Measurements from ENCODE around the gene TPTE. TPM values are rescaled to one million over a fixed set of nuclear protein-coding genes. Genes with fewer than 3 reads are reported as not detected.
A peak's percentile ranks its signal among the peaks of the same experiment; 100 is the strongest.
"Not testable (repeated sequence)": the region's sequence is repeated elsewhere in the genome, so short reads cannot be mapped to it uniquely, and the experiment has no call there.

Gene TPTE
- total RNA-seq, 6 experiments from 2014 or later: not detected

DNA sequence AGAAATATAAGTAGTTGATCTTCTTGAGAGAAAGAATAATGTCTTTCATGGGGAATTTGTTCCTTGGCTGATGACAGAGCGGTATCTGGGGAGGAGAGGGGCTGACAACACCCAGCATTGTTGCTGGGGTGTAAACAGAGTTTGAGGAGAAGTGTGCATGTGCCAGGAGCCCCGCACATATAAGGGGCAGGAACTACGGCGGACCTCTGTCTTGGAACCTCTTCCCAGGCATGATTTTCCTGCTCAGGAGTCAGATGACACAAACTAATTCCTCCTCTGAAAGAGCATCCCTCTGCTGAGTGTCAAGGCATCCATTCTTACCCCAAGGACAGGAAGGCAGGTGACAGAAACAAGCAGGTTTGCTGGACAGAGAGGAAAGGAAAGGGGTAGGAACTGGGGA, 119.1 kb downstream of the TPTE start:
- ATAC-seq (peak in 2 of 4 donors; percentile 11 to 15), DNase-seq (no peak)
- TF ChIP-seq, protein P1, sequence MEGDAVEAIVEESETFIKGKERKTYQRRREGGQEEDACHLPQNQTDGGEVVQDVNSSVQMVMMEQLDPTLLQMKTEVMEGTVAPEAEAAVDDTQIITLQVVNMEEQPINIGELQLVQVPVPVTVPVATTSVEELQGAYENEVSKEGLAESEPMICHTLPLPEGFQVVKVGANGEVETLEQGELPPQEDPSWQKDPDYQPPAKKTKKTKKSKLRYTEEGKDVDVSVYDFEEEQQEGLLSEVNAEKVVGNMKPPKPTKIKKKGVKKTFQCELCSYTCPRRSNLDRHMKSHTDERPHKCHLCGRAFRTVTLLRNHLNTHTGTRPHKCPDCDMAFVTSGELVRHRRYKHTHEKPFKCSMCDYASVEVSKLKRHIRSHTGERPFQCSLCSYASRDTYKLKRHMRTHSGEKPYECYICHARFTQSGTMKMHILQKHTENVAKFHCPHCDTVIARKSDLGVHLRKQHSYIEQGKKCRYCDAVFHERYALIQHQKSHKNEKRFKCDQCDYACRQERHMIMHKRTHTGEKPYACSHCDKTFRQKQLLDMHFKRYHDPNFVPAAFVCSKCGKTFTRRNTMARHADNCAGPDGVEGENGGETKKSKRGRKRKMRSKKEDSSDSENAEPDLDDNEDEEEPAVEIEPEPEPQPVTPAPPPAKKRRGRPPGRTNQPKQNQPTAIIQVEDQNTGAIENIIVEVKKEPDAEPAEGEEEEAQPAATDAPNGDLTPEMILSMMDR (IDR thresholded peaks at IDR 0.05): no peak
- no peak for TF ChIP-seq POLR2A (IDR thresholded peaks at IDR 0.05)
- H3K36me3 ChIP-seq: no peaks in the 10 kb centered on the region
- no peaks in the 10 kb centered on the region for H3K27me3 ChIP-seq
- 9% methylated on average over 4 of the region's 4 CpGs for WGBS (ENCODE audit: insufficient coverage, low coverage, low lambda C conversion rate, missing lambda C conversion rate)
- no peaks in the 10 kb centered on the region for H3K4me1 ChIP-seq
- no peaks in the 10 kb centered on the region for H3K9me3 ChIP-seq
- H3K27ac ChIP-seq: no peak overlapping the region
- H3K4me3 ChIP-seq: no peak overlapping the region
- intact Hi-C loops (cut with DNase I): no loop called here

GRCh38 chr21:10641107-10641506, 119.7 kb downstream of the TPTE start:
- ATAC-seq (peak in 2 of 4 donors; percentile 6 to 17), DNase-seq (no peak)
- Histone ChIP-seq H3K27ac (no peak overlapping the region), H3K9me3 (no peaks in the 10 kb centered on the region), H3K27me3 (no peaks in the 10 kb centered on the region), H3K4me3 (no peak overlapping the region), H3K4me1 (no peaks in the 10 kb centered on the region), H3K36me3 (no peaks in the 10 kb centered on the region)
- TF ChIP-seq, protein P1 (IDR thresholded peaks at IDR 0.05): no peak
- TF ChIP-seq POLR2A (IDR thresholded peaks at IDR 0.05): no peak
- 33% methylated on average over 1 of the region's 1 CpG for WGBS (ENCODE audit: insufficient coverage, low coverage, low lambda C conversion rate, missing lambda C conversion rate)
- intact Hi-C loops (cut with DNase I): no loop called here

DNA sequence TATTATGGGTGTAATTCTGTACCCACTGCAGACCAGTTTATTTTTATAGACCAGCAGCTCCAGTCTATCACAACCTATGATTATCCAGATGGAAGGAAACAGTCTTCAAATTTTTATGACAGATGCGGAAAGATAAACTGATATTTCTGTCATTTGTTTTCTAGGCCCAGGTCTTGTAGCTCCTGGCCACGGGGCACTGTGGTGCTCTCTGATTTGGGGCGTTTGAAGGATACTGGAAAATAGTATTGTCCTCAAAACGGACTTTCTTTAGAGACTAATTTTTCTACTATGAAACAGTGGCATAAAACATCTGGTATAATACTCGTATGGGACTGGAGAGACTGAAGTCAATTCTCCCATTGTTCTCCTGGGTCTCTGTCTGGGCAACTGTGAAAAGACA, 124.3 kb downstream of the TPTE start:
- H3K9me3 ChIP-seq; intact Hi-C loops (cut with DNase I); H3K36me3 ChIP-seq; ATAC-seq; H3K27ac ChIP-seq; H3K27me3 ChIP-seq; H3K4me3 ChIP-seq; DNase-seq; H3K4me1 ChIP-seq: not testable (repeated sequence)
- 14% methylated on average over 4 of the region's 5 CpGs for WGBS (ENCODE audit: insufficient coverage, low coverage, low lambda C conversion rate, missing lambda C conversion rate)

GRCh38 chr21:10649350-10650149, 128.2 kb downstream of the TPTE start:
- intact Hi-C loops (cut with DNase I); H3K27ac ChIP-seq; DNase-seq; H3K27me3 ChIP-seq; H3K9me3 ChIP-seq; H3K4me3 ChIP-seq; H3K36me3 ChIP-seq; H3K4me1 ChIP-seq: not testable (repeated sequence)
- WGBS (ENCODE audit: insufficient coverage, low coverage, low lambda C conversion rate, missing lambda C conversion rate): 27% methylated on average over 4 of the region's 4 CpGs
- ATAC-seq: peak in 2 of 4 donors; percentile 15 to 36

DNA sequence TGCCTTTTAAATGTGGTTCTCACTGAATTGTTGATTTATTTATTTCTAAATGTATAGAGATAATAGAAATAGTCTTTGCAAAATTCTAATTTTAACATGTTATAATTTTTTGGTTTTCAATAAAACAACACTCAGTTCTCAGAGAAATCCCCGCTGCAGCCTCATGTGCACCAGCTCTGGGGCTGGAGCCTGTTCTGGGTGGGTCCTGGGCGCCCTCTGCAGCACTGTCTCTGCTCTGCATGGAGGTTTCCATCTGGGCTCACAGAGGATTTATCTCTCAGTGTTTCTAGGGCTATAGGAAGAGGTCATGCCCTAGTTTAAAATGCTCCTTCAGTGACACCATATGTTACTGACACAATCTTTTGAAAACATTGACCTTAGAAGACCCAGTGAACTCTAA, 128.9 kb downstream of the TPTE start:
- H3K27me3 ChIP-seq; H3K36me3 ChIP-seq; H3K4me1 ChIP-seq; DNase-seq; H3K9me3 ChIP-seq; H3K27ac ChIP-seq; ATAC-seq; intact Hi-C loops (cut with DNase I); H3K4me3 ChIP-seq: not testable (repeated sequence)
- 13% methylated on average over 2 of the region's 2 CpGs for WGBS (ENCODE audit: insufficient coverage, low coverage, low lambda C conversion rate, missing lambda C conversion rate)

Small RNA genes lying within 50 kb of the gene (small RNA-seq; reads per million reads assigned to genes)
- gene CYCSP41: 0 reads per million in 2 experiments
